22Rv1 (cell line): ENCODE results near the gene MAX.

Experiments used
- ZFX ChIP-seq: fragments of 450-650 bp; IDR thresholded peaks from 2 replicates; pipeline ENCODE4 v1.6.1; 2017; ENCODE audit warnings: antibody characterized with exemption, borderline replicate concordance
- TF ChIP-seq, protein P1 (sequence below): fragments of 450-650 bp; IDR thresholded peaks from 2 replicates; pipeline ENCODE4 v1.5.1; 2017; ENCODE audit warnings: mild to moderate bottlenecking

DNA sequence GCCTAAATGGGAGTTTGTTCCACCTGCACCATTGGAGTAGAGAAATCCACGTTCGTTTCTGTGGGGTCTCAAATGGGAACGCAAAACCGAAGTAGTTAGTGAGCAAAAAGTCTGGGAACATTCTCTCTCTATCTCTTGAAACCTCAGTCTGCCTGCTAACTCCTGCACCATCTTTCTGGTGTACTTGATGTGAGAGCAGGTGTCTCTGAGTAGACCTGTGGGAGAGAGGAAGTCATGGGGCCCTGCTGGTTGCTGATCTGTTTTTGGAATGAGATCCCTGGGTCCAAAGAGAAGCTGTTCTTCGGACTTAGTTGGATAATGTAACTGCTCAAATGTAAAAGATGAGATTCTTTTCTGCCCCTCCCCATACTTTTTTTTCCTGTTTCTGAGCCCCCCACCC, 57.3 kb downstream of the MAX start:
- TF ChIP-seq, protein P1, sequence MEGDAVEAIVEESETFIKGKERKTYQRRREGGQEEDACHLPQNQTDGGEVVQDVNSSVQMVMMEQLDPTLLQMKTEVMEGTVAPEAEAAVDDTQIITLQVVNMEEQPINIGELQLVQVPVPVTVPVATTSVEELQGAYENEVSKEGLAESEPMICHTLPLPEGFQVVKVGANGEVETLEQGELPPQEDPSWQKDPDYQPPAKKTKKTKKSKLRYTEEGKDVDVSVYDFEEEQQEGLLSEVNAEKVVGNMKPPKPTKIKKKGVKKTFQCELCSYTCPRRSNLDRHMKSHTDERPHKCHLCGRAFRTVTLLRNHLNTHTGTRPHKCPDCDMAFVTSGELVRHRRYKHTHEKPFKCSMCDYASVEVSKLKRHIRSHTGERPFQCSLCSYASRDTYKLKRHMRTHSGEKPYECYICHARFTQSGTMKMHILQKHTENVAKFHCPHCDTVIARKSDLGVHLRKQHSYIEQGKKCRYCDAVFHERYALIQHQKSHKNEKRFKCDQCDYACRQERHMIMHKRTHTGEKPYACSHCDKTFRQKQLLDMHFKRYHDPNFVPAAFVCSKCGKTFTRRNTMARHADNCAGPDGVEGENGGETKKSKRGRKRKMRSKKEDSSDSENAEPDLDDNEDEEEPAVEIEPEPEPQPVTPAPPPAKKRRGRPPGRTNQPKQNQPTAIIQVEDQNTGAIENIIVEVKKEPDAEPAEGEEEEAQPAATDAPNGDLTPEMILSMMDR, result no peak
- TF ChIP-seq ZFX, result no peak
